ENCODE measurements around the gene LIN52. TPM values are rescaled to one million over a fixed set of nuclear protein-coding genes. Genes with fewer than 3 reads are reported as not detected.

LIN52 gene
- total RNA-seq, 2 donors from 2014 or later, result 7.8 to 8.1 TPM

DNA sequence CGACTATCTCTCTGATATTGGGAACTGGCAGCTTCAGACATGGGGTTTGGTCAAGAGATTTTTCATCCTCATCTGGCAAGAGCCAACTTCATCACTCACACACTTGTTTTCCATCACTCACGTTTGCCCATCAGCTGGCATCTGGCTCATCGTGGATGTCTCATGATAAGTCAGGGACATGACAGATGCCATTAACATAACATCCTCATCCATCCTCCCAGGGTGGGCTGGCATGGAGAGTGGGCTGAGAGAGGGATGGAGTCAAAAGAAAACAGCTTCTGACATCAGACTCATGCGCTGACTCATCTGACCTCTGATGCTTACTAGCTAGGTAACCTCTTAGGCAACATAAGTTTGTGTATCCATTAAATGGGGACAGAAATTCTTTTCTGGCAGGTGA is 152.7 kb downstream of the LIN52 start:
- H3K4me3 ChIP-seq, result no peak overlapping the region

DNA sequence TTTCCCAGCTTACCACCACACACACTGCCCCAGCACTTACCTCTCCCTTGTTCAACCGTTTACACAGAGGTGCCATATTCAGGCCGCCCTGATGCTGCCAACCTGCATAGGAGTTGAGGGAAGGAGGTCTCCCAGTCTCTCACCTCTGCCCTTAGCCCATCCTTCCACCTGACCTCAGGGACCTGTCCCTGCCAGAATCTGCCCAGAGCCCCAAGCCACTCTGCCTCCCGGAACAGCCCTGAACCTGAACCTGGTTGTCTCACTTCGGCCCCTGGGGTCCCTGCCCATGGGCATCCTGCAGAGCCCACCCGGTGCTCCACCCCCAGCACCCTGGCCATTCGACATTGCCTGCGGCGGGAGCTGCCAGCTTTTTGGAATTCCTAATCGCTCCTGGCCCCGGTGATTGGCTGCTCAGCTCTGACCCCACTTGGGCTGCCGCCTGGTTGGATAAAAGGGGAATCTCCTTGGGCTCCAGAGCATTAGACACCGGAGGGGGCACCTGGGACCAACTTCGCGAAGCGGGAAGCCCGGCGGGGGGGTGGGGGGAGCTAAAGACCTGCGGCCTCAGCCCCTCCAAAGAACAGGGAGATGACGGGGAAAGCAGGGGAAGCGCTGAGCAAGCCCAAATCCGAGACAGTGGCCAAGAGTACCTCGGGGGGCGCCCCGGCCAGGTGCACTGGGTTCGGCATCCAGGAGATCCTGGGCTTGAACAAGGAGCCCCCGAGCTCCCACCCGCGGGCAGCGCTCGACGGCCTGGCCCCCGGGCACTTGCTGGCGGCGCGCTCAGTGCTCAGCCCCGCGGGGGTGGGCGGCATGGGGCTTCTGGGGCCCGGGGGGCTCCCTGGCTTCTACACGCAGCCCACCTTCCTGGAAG is 154.5 kb downstream of the LIN52 start, which contains the start of gene VSX2:
VSX2 (plus strand) TSS at position 476 of the 874 bp plus-strand sequence; CDS start at position 589, 113 bp downstream.
- WGBS, result 11% methylated on average over 34 of the region's 40 CpGs
- Histone ChIP-seq H3K9me3 (no peaks in the 10 kb centered on the region), H3K27me3 (replicated peaks; ENCODE audit: insufficient read depth) (peaks cover 40% of the 10 kb centered on the region), H3K36me3 (no peaks in the 10 kb centered on the region), H3K4me3 (no peak within 1 kb of the TSS), H3K27ac (no peak within 1 kb of the TSS), H3K4me1 (replicated peaks) (peaks cover 10% of the 10 kb centered on the region)
- intact Hi-C loops (cut with DNase I), result no loop called here
- TF ChIP-seq, protein P1, sequence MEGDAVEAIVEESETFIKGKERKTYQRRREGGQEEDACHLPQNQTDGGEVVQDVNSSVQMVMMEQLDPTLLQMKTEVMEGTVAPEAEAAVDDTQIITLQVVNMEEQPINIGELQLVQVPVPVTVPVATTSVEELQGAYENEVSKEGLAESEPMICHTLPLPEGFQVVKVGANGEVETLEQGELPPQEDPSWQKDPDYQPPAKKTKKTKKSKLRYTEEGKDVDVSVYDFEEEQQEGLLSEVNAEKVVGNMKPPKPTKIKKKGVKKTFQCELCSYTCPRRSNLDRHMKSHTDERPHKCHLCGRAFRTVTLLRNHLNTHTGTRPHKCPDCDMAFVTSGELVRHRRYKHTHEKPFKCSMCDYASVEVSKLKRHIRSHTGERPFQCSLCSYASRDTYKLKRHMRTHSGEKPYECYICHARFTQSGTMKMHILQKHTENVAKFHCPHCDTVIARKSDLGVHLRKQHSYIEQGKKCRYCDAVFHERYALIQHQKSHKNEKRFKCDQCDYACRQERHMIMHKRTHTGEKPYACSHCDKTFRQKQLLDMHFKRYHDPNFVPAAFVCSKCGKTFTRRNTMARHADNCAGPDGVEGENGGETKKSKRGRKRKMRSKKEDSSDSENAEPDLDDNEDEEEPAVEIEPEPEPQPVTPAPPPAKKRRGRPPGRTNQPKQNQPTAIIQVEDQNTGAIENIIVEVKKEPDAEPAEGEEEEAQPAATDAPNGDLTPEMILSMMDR (IDR thresholded peaks at IDR 0.05), result no peak
- TF ChIP-seq POLR2A (IDR thresholded peaks at IDR 0.05), result no peak
- TF ChIP-seq POLR2AphosphoS5 (IDR thresholded peaks at IDR 0.05), result no peak
- no peak for DNase-seq (ENCODE audit: low spot score)

More for the DNA sequence above, 152.7 kb downstream of the LIN52 start:
- intact Hi-C loops (cut with DNase I), result no loop called here
- WGBS, result 81% methylated on average over 4 of the region's 4 CpGs
- TF ChIP-seq, protein P1 (IDR thresholded peaks at IDR 0.05), result no peak
- TF ChIP-seq POLR2A (IDR thresholded peaks at IDR 0.05), result no peak
- Histone ChIP-seq H3K9me3 (no peaks in the 10 kb centered on the region), H3K27me3 (replicated peaks; ENCODE audit: insufficient read depth) (peaks cover 30% of the 10 kb centered on the region), H3K4me1 (replicated peaks) (peaks cover 10% of the 10 kb centered on the region), H3K36me3 (no peaks in the 10 kb centered on the region), H3K27ac (no peak overlapping the region)
- no peak for DNase-seq (ENCODE audit: low spot score)

DNA sequence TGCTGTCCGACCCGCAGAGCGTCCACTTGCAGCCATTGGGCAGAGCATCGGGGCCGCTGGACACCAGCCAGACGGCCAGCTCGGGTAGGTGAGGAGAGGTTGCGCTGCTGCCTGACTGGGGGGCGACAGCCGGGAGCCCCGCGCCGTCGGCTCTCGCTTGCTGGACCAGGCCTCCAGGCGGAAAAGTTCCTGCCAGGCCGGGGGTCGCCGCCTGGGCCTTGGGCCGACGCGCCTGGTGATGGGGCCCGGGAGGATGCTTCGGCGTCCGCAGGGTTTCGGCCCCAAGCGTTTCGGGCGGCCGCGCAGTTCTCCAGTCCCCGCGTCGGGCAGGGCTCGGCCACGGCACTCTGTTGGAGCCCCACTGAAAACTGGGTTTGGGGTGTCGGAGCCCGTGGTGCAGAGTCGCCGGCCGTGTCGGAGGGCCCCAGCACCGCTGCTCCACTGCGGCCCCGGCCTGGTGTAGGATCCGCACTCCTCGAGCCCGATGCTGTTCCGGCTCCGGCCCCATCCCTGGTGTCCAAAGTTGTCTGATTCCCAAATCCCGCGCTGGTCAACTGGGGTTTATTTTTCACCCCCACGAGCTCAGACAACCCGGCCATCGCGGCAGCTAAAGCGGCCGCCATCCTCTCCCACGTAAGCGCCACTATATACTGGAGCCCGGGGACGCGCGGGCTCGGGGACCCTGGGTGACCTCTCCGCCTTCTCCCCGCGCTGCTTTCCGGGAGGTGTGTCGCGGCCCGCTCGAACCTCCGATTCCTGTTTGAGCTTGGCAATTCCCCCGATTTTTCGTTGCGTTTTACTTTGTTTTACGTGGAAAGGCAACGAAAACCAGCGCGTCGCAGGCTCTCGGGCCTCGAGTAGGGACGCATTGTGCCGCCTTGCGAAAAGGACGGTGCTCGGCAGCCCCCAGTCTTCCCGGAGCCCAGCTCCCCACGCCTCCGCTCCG is 155.4 kb downstream of the LIN52 start:
- peaks cover 40% of the 10 kb centered on the region for H3K27me3 ChIP-seq (replicated peaks; ENCODE audit: insufficient read depth)
- H3K36me3 ChIP-seq, result no peaks in the 10 kb centered on the region
- no peaks in the 10 kb centered on the region for H3K9me3 ChIP-seq
- WGBS, result 5% methylated on average over 81 of the region's 94 CpGs
- DNase-seq (ENCODE audit: low spot score), result no peak
- peak overlapping the region in 1 of 2 donors; percentile 20 for H3K4me3 ChIP-seq
- peaks cover 10% of the 10 kb centered on the region for H3K4me1 ChIP-seq (replicated peaks)
- H3K27ac ChIP-seq, result no peak overlapping the region
- intact Hi-C loops (cut with DNase I), result no loop called here
- TF ChIP-seq, protein P1 (IDR thresholded peaks at IDR 0.05), result no peak
- TF ChIP-seq POLR2A (IDR thresholded peaks at IDR 0.05), result no peak
- TF ChIP-seq POLR2AphosphoS5 (IDR thresholded peaks at IDR 0.05), result no peak

DNA sequence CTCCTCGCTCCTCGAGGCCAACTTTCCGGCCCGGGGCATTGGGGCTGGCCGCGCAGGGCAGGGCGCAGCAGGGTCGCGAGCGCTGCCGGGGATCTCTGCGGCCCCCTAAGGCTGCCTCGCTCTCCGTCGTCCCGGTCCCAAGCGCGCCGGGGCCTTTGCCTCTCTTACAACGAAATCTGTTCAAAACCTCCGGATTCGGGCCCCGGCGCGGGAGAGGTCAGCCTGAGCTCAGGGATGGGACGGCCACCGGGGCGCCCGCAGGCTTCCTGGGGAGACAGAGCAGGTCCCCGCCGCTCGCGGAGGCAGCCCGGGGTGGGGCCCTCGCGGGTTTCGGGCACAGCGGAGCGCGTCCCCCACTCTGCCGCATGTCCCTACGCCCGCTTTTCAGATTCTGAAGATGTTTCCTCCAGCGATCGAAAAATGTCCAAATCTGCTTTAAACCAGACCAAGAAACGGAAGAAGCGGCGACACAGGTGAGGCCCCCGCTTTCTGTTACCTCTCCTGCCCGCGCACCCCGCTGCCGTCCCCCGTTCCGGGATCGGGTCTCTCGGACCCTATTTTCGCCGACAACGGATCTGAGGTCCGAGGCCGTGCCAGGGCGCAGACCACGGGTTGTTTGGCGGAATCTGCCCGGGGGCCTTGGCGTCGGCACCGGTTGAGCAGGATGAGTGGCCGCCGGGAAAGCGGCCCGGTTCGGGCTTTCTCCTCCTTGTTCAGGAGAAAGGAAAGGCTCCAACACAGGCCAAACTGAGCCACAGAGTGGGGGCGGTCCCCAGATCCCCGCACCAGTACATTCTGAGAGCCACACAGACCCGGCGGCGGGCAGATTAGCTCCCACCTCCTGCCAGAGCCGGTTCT is 156.3 kb downstream of the LIN52 start:
- Histone ChIP-seq H3K9me3 (no peaks in the 10 kb centered on the region), H3K27ac (no peak overlapping the region), H3K4me3 (peak overlapping the region in 1 of 2 donors; percentile 20), H3K27me3 (replicated peaks; ENCODE audit: insufficient read depth) (peaks cover 42% of the 10 kb centered on the region), H3K36me3 (no peaks in the 10 kb centered on the region), H3K4me1 (replicated peaks) (peaks cover 10% of the 10 kb centered on the region)
- 4% methylated on average over 79 of the region's 80 CpGs for WGBS
- intact Hi-C loops (cut with DNase I), result no loop called here
- peak; percentile 33 for DNase-seq (ENCODE audit: low spot score)
- TF ChIP-seq POLR2AphosphoS5 (IDR thresholded peaks at IDR 0.05), result no peak
- TF ChIP-seq, protein P1 (IDR thresholded peaks at IDR 0.05), result no peak
- no peak for TF ChIP-seq POLR2A (IDR thresholded peaks at IDR 0.05)
